Measurements from ENCODE around the gene GMPPB. TPM values are rescaled to one million over a fixed set of nuclear protein-coding genes. Genes with fewer than 3 reads are reported as not detected.

GMPPB gene
- total and polyA plus RNA-seq, 4 donors, result 12.6 to 57.8 (median 35.6) TPM

DNA sequence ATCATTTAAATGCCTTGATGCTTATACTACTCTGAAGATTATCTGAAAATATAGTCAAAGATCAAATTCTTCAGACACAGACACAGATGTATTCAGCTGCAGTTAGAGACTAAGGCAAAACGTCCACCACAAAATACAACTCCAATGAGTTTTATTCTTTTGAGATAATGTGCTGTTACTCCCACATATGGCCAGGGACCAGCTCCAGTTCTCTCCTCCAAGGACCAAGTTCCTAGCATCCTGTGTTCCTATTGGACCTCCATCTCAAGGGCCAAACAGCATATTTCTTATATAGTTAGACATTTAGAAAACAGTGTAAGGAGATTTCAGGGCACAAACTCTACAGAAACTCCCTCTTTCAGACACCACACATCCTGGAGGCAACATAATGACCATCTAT is 35.5 kb upstream of the GMPPB start (continued):
- TF ChIP-seq, protein P1, sequence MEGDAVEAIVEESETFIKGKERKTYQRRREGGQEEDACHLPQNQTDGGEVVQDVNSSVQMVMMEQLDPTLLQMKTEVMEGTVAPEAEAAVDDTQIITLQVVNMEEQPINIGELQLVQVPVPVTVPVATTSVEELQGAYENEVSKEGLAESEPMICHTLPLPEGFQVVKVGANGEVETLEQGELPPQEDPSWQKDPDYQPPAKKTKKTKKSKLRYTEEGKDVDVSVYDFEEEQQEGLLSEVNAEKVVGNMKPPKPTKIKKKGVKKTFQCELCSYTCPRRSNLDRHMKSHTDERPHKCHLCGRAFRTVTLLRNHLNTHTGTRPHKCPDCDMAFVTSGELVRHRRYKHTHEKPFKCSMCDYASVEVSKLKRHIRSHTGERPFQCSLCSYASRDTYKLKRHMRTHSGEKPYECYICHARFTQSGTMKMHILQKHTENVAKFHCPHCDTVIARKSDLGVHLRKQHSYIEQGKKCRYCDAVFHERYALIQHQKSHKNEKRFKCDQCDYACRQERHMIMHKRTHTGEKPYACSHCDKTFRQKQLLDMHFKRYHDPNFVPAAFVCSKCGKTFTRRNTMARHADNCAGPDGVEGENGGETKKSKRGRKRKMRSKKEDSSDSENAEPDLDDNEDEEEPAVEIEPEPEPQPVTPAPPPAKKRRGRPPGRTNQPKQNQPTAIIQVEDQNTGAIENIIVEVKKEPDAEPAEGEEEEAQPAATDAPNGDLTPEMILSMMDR (IDR thresholded peaks at IDR 0.05; ENCODE audit: low read depth, low read length, missing input control), result no peak
- no peak for TF ChIP-seq RXRA (IDR thresholded peaks at IDR 0.05)
- no peak for TF ChIP-seq GABPA (IDR thresholded peaks at IDR 0.05 in 1 of 2, conservative IDR thresholded peaks at IDR 0.05 in 1 of 2)

- no peak overlapping the region for H3K27ac ChIP-seq (ENCODE audit: low read depth in 1 of 2, low read length in 2 of 2)
- no peaks in the 10 kb centered on the region for H3K9me3 ChIP-seq (ENCODE audit: control insufficient read depth in 4 of 4, low read length in 3 of 4)
- peaks cover 0 to 2% (median 0%) of the 10 kb centered on the region in 4 donors for H3K36me3 ChIP-seq (ENCODE audit: control insufficient read depth in 4 of 4, insufficient read depth in 3 of 4, low read depth in 1 of 4, low read length in 3 of 4)
- TF ChIP-seq NR2F2 (IDR thresholded peaks at IDR 0.05) (no peak), JUND (IDR thresholded peaks at IDR 0.05) (no peak), EGR1 (IDR thresholded peaks at IDR 0.05; ENCODE audit: low read depth in 2 of 2) (no peak), HNF4G (IDR thresholded peaks at IDR 0.05) (no peak), RAD21 (IDR thresholded peaks at IDR 0.05) (no peak), FOXA2 (IDR thresholded peaks at IDR 0.05) (no peak), TAF1 (conservative IDR thresholded peaks at IDR 0.05) (no peak), REST (IDR thresholded peaks at IDR 0.05) (no peak), FOXA1 (IDR thresholded peaks at IDR 0.05) (no peak), HNF4A (conservative IDR thresholded peaks at IDR 0.05) (no peak), MAX (IDR thresholded peaks at IDR 0.05) (no peak), YY1 (IDR thresholded peaks at IDR 0.05) (no peak), ATF3 (IDR thresholded peaks at IDR 0.05) (no peak), SP1 (IDR thresholded peaks at IDR 0.05) (no peak)
- TF ChIP-seq, protein P2, sequence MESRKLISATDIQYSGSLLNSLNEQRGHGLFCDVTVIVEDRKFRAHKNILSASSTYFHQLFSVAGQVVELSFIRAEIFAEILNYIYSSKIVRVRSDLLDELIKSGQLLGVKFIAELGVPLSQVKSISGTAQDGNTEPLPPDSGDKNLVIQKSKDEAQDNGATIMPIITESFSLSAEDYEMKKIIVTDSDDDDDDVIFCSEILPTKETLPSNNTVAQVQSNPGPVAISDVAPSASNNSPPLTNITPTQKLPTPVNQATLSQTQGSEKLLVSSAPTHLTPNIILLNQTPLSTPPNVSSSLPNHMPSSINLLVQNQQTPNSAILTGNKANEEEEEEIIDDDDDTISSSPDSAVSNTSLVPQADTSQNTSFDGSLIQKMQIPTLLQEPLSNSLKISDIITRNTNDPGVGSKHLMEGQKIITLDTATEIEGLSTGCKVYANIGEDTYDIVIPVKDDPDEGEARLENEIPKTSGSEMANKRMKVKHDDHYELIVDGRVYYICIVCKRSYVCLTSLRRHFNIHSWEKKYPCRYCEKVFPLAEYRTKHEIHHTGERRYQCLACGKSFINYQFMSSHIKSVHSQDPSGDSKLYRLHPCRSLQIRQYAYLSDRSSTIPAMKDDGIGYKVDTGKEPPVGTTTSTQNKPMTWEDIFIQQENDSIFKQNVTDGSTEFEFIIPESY (IDR thresholded peaks at IDR 0.05), result no peak
- TF ChIP-seq, protein P1 (IDR thresholded peaks at IDR 0.05; ENCODE audit: low read depth, low read length, missing input control), result no peak
- H3K4me3 ChIP-seq (ENCODE audit: low read depth in 1 of 3, low read length in 3 of 3), result no peak overlapping the region
- no peak for DNase-seq (ENCODE audit: low spot score)
- no peak overlapping the region for H3K9ac ChIP-seq (ENCODE audit: low read depth in 1 of 2, low read length in 2 of 2)
- H3K4me1 ChIP-seq (ENCODE audit: control insufficient read depth in 4 of 4, insufficient read depth in 4 of 4, low read length in 3 of 4), result no peaks in the 10 kb centered on the region
- H3K27me3 ChIP-seq (ENCODE audit: control insufficient read depth in 4 of 4, insufficient read depth in 4 of 4, low read length in 3 of 4), result no peaks in the 10 kb centered on the region
- 78% methylated on average over 2 of the region's 2 CpGs for WGBS
These were observed 33.4 kb upstream of the GMPPB start for GRCh38 chr3:49757197-49757596.

Data from liver (tissue), 9 donors.